Right lobe of liver (tissue), 6 donors: ENCODE data around the gene RAN. TPM values are rescaled to one million over a fixed set of nuclear protein-coding genes. Genes with fewer than 3 reads are reported as not detected.
A peak's percentile ranks its signal among the peaks of the same experiment; 100 is the strongest.

ENCODE experiments used
- ATAC-seq, 4 donors: fragments of 200-7000 bp; cut with Tn5 transposase; one replicate each; pipeline ENCODE4 v1.9.1; 2020; ENCODE audit warnings: mild to moderate bottlenecking in 4 of 4, moderate library complexity in 4 of 4
- DNase-seq, 3 donors: peaks; one replicate each; pipeline ENCODE4 v3.0.0-alpha.2; 2020
- H3K27ac ChIP-seq, 3 donors: fragments of 200-600 bp; one replicate each; pipeline ENCODE4 v1.8.0; 2022
- H3K27me3 ChIP-seq, 2 donors: fragments of 200-600 bp; one replicate each; pipeline ENCODE4 v1.8.0; 2022
- H3K36me3 ChIP-seq, 4 donors: fragments of 200-600 bp; sonication (generic) in 1 of 4; one replicate each; pipeline versions ENCODE4 v1.5.1 to v1.8.0; 2017 to 2022; ENCODE audit warnings: control low read depth in 1 of 4
- H3K4me1 ChIP-seq, 4 donors: fragments of 200-600 bp; sonication (generic) in 1 of 4; one replicate each; pipeline versions ENCODE4 v1.5.1 to v1.8.0; 2017 to 2022; ENCODE audit warnings: control low read depth in 1 of 4
- H3K4me3 ChIP-seq, 3 donors: fragments of 200-600 bp; one replicate each; pipeline ENCODE4 v1.8.0; 2022
- H3K9me3 ChIP-seq, 4 donors: fragments of 200-600 bp; sonication (generic) in 1 of 4; one replicate each; pipeline versions ENCODE4 v1.5.1 to v1.8.0; 2017 to 2022; ENCODE audit warnings: control low read depth in 1 of 4
- CTCF ChIP-seq, 4 donors: fragments of 200-600 bp in 3 of 4; fragments of 450-650 bp in 1 of 4; IDR thresholded peaks; one replicate each; pipeline versions ENCODE4 v1.5.1 to v1.8.0; 2016 to 2022; ENCODE audit warnings: antibody characterized with exemption in 4 of 4, mild to moderate bottlenecking in 2 of 4
- POLR2A ChIP-seq: fragments of 450-650 bp; IDR thresholded peaks from one replicate; pipeline ENCODE4 v1.6.1; 2017; ENCODE audit warnings: antibody characterized with exemption, mild to moderate bottlenecking
- WGBS: methylation state at CpG from one replicate; pipeline ENCODE4 v1.1.6; 2018; ENCODE audit warnings: low coverage, low lambda C conversion rate; ENCODE audit not compliant: insufficient coverage; ENCODE audit errors: missing lambda C conversion rate; 5-methylcytosine and 5-hydroxymethylcytosine counted together
- intact Hi-C, 2 donors: fragments of 100-400 bp; cut with DNase I; formaldehyde crosslinking; loops; one replicate each; pipeline versions ENCODE4 v1.11.2 to v1.14.1; 2022
- total RNA-seq, 6 experiments: library from RNA; depleted of rRNA in 2 of 6; stranded (reverse); fragments of >200 nt in 2 of 6; fragmentation: NEBNext Ultra II Directional in 3 of 6; extraction: Animal tissue kit (Norgen Biotek cat#: 25700) in 3 of 6; gene quantifications; one replicate each; pipeline versions ENCODE4 v1.1.0 to v1.2.4, GENCODE V29; 2016 to 2023
- donor health status: DM: no; HTN: yes; CAD: no.
- donor health status: DM: no; HTN: no; CAD: no.
- donor health status: DM: no; HTN: no; CAD: no.
- donor health status: DM: no; HTN: yes; CAD: no.
- donor health status: DM: no; HTN: yes; CAD: no.

RAN gene
- total RNA-seq, 6 experiments from 2014 or later, result 136 to 220 (median 147) TPM

- H3K4me1 ChIP-seq, result peaks cover 0 to 4% (median 0%) of the 10 kb centered on the region in 4 donors
- TF ChIP-seq POLR2A, result no peak
- TF ChIP-seq CTCF (IDR thresholded peaks at IDR 0.05), result no peak
- H3K9me3 ChIP-seq, result no peaks in the 10 kb centered on the region
- H3K27me3 ChIP-seq, result no peaks in the 10 kb centered on the region
- intact Hi-C loops, result no loop called here
- no peak overlapping the region for H3K4me3 ChIP-seq
- no peaks in the 10 kb centered on the region for H3K36me3 ChIP-seq
- peak in 1 of 3 donors; percentile 59 for DNase-seq
- H3K27ac ChIP-seq, result no peak overlapping the region
- ATAC-seq, result peak; percentile 65 to 85 (median 82)
- WGBS, result 32% methylated on average over 5 of the region's 5 CpGs
Measured at GRCh38 chr12:130863298-130863697, 8.6 kb upstream of the RAN start.

- ATAC-seq (no peak), DNase-seq (no peak)
- intact Hi-C loops, result no loop called here
- H3K27ac ChIP-seq, result no peak overlapping the region
- 61% methylated on average over 4 of the region's 4 CpGs for WGBS
- H3K4me1 ChIP-seq, result peaks cover 0 to 15% (median 4%) of the 10 kb centered on the region in 4 donors
- no peak for TF ChIP-seq CTCF (IDR thresholded peaks at IDR 0.05)
- TF ChIP-seq POLR2A, result no peak
- H3K36me3 ChIP-seq, result peaks cover 0 to 6% (median 2%) of the 10 kb centered on the region in 4 donors
- no peaks in the 10 kb centered on the region for H3K27me3 ChIP-seq
- no peaks in the 10 kb centered on the region for H3K9me3 ChIP-seq
- no peak overlapping the region for H3K4me3 ChIP-seq
Measured at GRCh38 chr12:130868412-130868811, 3.5 kb upstream of the RAN start.

DNA sequence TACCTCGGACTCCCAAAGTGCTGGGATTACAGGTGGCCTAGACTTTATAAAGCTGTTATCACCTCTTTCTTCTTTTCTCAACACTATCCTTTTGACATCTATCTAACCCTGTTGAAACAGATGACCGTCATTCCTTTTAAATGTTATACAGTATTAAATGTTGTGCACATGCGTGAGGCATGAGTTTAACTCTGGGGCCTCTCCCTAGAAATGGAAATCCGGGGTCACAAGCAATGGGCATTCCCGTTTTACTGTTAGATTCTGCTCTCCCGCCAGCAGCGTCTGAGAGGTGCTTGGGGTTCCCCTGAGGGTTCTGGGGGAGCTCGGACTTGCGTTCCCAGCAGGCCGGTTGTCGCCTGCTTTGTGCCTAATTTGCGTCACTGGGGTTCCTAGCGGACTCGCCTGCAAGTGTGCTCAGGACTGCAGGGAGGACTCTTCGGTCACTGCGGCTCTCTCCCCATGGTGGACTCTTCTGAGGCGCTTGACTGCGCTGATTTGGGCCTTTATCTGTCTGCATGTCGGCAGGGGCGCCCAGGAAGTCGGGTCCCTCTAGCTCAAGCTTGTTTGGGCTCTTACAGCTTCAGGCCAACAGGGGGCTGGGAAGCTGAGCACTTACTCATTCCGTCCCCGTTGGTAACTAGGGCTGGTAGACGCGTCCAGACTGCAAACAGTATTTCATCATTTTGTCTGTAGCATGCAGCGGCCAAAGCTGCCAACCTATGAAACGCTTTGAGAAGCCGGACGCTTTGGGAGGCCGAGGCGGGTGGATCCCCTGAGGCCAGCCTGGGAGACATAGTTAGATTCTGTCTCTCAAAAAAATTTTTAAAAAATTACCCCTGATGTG is 1.2 kb upstream of the RAN start:
- Histone ChIP-seq H3K27ac (peak overlapping the region; percentile 49 to 63 (median 52)), H3K36me3 (peaks cover 3 to 28% (median 14%) of the 10 kb centered on the region in 4 donors), H3K27me3 (no peaks in the 10 kb centered on the region), H3K9me3 (no peaks in the 10 kb centered on the region), H3K4me3 (peak overlapping the region; percentile 47 to 84 (median 59)), H3K4me1 (peaks cover 0 to 19% (median 5%) of the 10 kb centered on the region in 4 donors)
- whole genome bisulfite sequencing, result 28% methylated on average over 16 of the region's 31 CpGs
- peak; percentile 68 to 80 (median 70) for DNase-seq
- ATAC-seq, result peak; percentile 63 to 84 (median 77)
- TF ChIP-seq POLR2A (no peak), CTCF (IDR thresholded peaks at IDR 0.05) (peak; percentile 34 to 60 (median 42))
- intact Hi-C loops, result no loop called here

- Histone ChIP-seq H3K36me3 (peaks cover 7 to 39% (median 22%) of the 10 kb centered on the region in 4 donors), H3K27ac (peak overlapping the region; percentile 57 to 81 (median 66)), H3K4me3 (peak overlapping the region; percentile 70 to 84 (median 75)), H3K4me1 (peaks cover 0 to 27% (median 12%) of the 10 kb centered on the region in 4 donors), H3K9me3 (no peaks in the 10 kb centered on the region), H3K27me3 (no peaks in the 10 kb centered on the region)
- WGBS, result 5% methylated on average over 25 of the region's 79 CpGs
- DNase-seq (peak in 2 of 3 donors; percentile 53 to 60), ATAC-seq (peak; percentile 7 to 35 (median 20))
- intact Hi-C loops, result no loop called here
- TF ChIP-seq CTCF (IDR thresholded peaks at IDR 0.05) (no peak), POLR2A (no peak)
Measured at GRCh38 chr12:130872179-130873096, 572 bp downstream of the RAN start.
